Trophoblast cell (in vitro differentiated cells and primary cell): ENCODE measurements around the gene LBH.

ENCODE experiments used
- DNase-seq, 2 donors: peaks; one replicate each; pipeline ENCODE4 v3.0.0-alpha.2; 2016
- H2AFZ ChIP-seq: 2 replicates; pipeline ENCODE4 v1.6.1; 2013; ENCODE audit warnings: low read length, moderate library complexity, mild to moderate bottlenecking; ENCODE audit not compliant: insufficient read depth, poor library complexity
- H2AK5ac ChIP-seq: 2 replicates; pipeline ENCODE4 v1.6.1; 2013; ENCODE audit warnings: mild to moderate bottlenecking, low read length
- H2BK120ac ChIP-seq: 2 replicates; pipeline ENCODE4 v1.6.1; 2013; ENCODE audit warnings: low read length, mild to moderate bottlenecking, moderate library complexity; ENCODE audit not compliant: insufficient read depth, poor library complexity
- H2BK12ac ChIP-seq: 2 replicates; pipeline ENCODE4 v1.6.1; 2013; ENCODE audit warnings: mild to moderate bottlenecking, low read length, moderate library complexity
- H2BK5ac ChIP-seq: 2 replicates; pipeline ENCODE4 v1.6.1; 2013; ENCODE audit warnings: low read length, low read depth, moderate library complexity, mild to moderate bottlenecking; ENCODE audit not compliant: poor library complexity
- H3K14ac ChIP-seq: 2 replicates; pipeline ENCODE4 v1.6.1; 2013; ENCODE audit warnings: mild to moderate bottlenecking, low read length
- H3K18ac ChIP-seq: 2 replicates; pipeline ENCODE4 v1.6.1; 2013; ENCODE audit warnings: mild to moderate bottlenecking, low read length
- H3K23ac ChIP-seq: 2 replicates; pipeline ENCODE4 v1.6.1; 2013; ENCODE audit warnings: low read length
- H3K27ac ChIP-seq: 2 replicates; pipeline ENCODE4 v1.5.1; 2013; ENCODE audit warnings: low read depth, mild to moderate bottlenecking, inconsistent platforms, low read length, moderate library complexity
- H3K27me3 ChIP-seq: 2 replicates; pipeline ENCODE4 v1.6.1; 2013; ENCODE audit warnings: inconsistent platforms, mild to moderate bottlenecking, low read length, moderate library complexity; ENCODE audit not compliant: insufficient read depth
- H3K36me3 ChIP-seq, 2 experiments: 1 replicate in 1 of 2; 2 replicates in 1 of 2; pipeline ENCODE4 v1.6.1; 2013; ENCODE audit warnings: low read length in 2 of 2, mild to moderate bottlenecking in 2 of 2, moderate library complexity in 1 of 2; ENCODE audit not compliant: insufficient read depth in 2 of 2, control insufficient read depth in 1 of 2
- H3K4ac ChIP-seq: 2 replicates; pipeline ENCODE4 v1.6.1; 2013; ENCODE audit warnings: low read depth, mild to moderate bottlenecking, low read length, moderate library complexity
- H3K4me1 ChIP-seq, 2 experiments: 1 replicate in 1 of 2; 2 replicates in 1 of 2; pipeline ENCODE4 v1.6.1; 2013; ENCODE audit warnings: low read length in 2 of 2, mild to moderate bottlenecking in 2 of 2, moderate library complexity in 1 of 2; ENCODE audit not compliant: insufficient read depth in 2 of 2, control insufficient read depth in 1 of 2
- H3K4me2 ChIP-seq: 2 replicates; pipeline ENCODE4 v1.6.1; 2013; ENCODE audit warnings: inconsistent platforms, mild to moderate bottlenecking, low read length, moderate library complexity
- H3K4me3 ChIP-seq: 2 replicates; pipeline ENCODE4 v1.5.1; 2013; ENCODE audit warnings: mild to moderate bottlenecking, low read depth, low read length, inconsistent platforms
- H3K79me1 ChIP-seq: one replicate; pipeline ENCODE4 v1.6.1; 2013; ENCODE audit warnings: low read length
- H3K79me2 ChIP-seq: 2 replicates; pipeline ENCODE4 v1.6.1; 2013; ENCODE audit warnings: low read length, mild to moderate bottlenecking; ENCODE audit not compliant: control insufficient read depth, insufficient read depth, poor library complexity
- H3K9ac ChIP-seq: 2 replicates; pipeline ENCODE4 v1.6.1; 2013; ENCODE audit warnings: mild to moderate bottlenecking, low read length
- H3K9me3 ChIP-seq: 2 replicates; pipeline ENCODE4 v1.6.1; 2013; ENCODE audit warnings: low read depth, mild to moderate bottlenecking, control low read depth, inconsistent platforms, low read length; ENCODE audit not compliant: insufficient read depth
- H4K12ac ChIP-seq: 2 replicates; pipeline ENCODE4 v1.6.1; 2013; ENCODE audit warnings: low read depth, mild to moderate bottlenecking, low read length, moderate library complexity
- H4K8ac ChIP-seq: 2 replicates; pipeline ENCODE4 v1.6.1; 2013; ENCODE audit warnings: low read depth, mild to moderate bottlenecking, low read length, moderate library complexity
- H4K91ac ChIP-seq: one replicate; pipeline ENCODE4 v1.6.1; 2013; ENCODE audit warnings: low read depth, mild to moderate bottlenecking, low read length, moderate library complexity
- WGBS: extraction: QIAGEN DNeasy Blood & Tissue Kit; methylation state at CpG from one replicate; pipeline ENCODE4 v1.1.7; 2013; ENCODE audit warnings: missing lambda C conversion rate; ENCODE audit not compliant: insufficient read length, insufficient coverage; ENCODE audit errors: extremely low coverage; 5-methylcytosine and 5-hydroxymethylcytosine counted together

LBH gene

DNA sequence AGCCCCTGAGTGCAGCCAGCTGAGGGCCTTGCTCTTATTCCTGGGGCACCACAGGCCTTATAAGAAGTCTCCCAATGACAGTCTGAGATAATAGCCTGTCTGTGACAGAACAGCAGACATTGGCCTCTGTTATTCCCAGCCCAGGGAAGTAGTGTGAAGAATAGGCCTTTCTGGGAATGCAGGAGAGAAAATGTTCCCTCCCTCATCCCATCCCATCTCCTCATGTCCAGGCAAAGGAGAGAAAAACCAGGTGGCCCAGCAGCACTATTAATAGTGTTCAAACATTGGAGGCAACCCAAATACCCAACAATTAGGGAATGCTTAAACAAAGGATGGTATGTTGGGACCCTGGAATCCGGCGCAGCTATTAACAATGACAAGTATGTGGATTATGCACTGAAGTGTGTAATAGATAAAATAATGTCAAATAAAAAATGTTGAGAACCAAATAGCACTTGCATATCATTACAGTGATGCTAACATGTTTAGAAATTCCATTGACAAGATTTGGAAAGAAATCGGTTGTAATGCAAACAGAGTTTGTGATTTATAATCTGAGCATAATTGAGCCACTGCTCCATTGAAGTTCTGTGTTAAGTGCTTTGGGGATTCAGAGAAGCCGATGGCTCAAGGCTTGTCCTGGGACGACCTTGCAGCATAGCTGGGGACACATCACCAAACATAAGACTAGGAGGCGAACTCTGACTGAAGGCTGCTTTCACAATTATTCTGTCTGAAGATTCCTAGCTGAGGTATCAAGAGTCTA, 69.3 kb downstream of the LBH start:
- H3K79me2 ChIP-seq = no peaks in the 10 kb centered on the region
- no peak overlapping the region for H3K23ac ChIP-seq
- H4K91ac ChIP-seq = no peak overlapping the region
- H3K27ac ChIP-seq = peak overlapping the region; percentile 48
- H4K8ac ChIP-seq = no peak overlapping the region
- H3K4me1 ChIP-seq = peaks cover 5 to 14% of the 10 kb centered on the region in 2 experiments
- H3K9me3 ChIP-seq = peaks cover 4% of the 10 kb centered on the region
- H3K27me3 ChIP-seq = no peaks in the 10 kb centered on the region
- DNase-seq = no peak
- no peak overlapping the region for H3K4me2 ChIP-seq
- peaks cover 7% of the 10 kb centered on the region for H3K79me1 ChIP-seq
- no peak overlapping the region for H3K14ac ChIP-seq
- H3K36me3 ChIP-seq = no peaks in the 10 kb centered on the region
- H2AFZ ChIP-seq = no peak overlapping the region
- H2BK5ac ChIP-seq = no peak overlapping the region
- no peak overlapping the region for H4K12ac ChIP-seq
- H2AK5ac ChIP-seq = no peak overlapping the region
- WGBS = no CpG with 5 or more reads among the region's 6 CpGs
- H3K4me3 ChIP-seq = no peak overlapping the region
- H2BK12ac ChIP-seq = no peak overlapping the region
- no peak overlapping the region for H3K18ac ChIP-seq
- H3K4ac ChIP-seq = no peak overlapping the region
- H3K9ac ChIP-seq = no peak overlapping the region
- no peak overlapping the region for H2BK120ac ChIP-seq

- no CpG with 5 or more reads among the region's 7 CpGs for WGBS
- H3K23ac ChIP-seq = no peak overlapping the region
- no peak overlapping the region for H3K4me3 ChIP-seq
- H3K18ac ChIP-seq = peak overlapping the region; percentile 15
- H3K4me2 ChIP-seq = no peak overlapping the region
- no peak overlapping the region for H3K9ac ChIP-seq
- peaks cover 4% of the 10 kb centered on the region for H3K9me3 ChIP-seq
- peak overlapping the region; percentile 70 for H2BK12ac ChIP-seq
- H4K8ac ChIP-seq = peak overlapping the region; percentile 25
- H2AK5ac ChIP-seq = peak overlapping the region; percentile 84
- H3K14ac ChIP-seq = no peak overlapping the region
- no peak overlapping the region for H2AFZ ChIP-seq
- H3K36me3 ChIP-seq = no peaks in the 10 kb centered on the region
- peaks cover 7% of the 10 kb centered on the region for H3K79me1 ChIP-seq
- DNase-seq = no peak
- peak overlapping the region; percentile 60 for H4K91ac ChIP-seq
- H3K27me3 ChIP-seq = no peaks in the 10 kb centered on the region
- no peak overlapping the region for H3K4ac ChIP-seq
- peaks cover 5 to 12% of the 10 kb centered on the region in 2 experiments for H3K4me1 ChIP-seq
- H2BK120ac ChIP-seq = peak overlapping the region; percentile 14
- H3K27ac ChIP-seq = no peak overlapping the region
- H4K12ac ChIP-seq = no peak overlapping the region
- no peaks in the 10 kb centered on the region for H3K79me2 ChIP-seq
- no peak overlapping the region for H2BK5ac ChIP-seq
These were observed 70.2 kb downstream of the LBH start for GRCh38 chr2:30301551-30301950.

DNA sequence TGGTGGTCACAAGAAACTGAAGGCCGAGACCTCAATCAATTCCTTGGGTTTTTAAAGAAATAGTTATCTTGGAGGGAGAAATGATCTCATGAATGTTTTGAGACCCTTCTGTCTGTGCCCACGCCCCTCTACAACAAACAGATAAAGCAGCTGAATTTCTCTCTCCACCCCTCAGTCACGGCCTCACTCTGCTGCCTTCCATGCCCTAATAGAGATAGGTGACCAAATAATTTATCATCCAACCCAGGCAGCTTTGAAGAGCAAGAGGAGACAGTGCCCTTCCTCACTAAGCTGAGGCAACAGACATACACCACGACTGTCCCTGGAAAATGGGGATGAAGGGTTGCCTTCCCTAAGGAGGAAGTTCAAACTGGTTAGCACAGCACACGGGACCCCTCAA, 71.2 kb downstream of the LBH start:
- H3K79me2 ChIP-seq = no peaks in the 10 kb centered on the region
- no CpG with 5 or more reads among the region's 5 CpGs for WGBS

DNA sequence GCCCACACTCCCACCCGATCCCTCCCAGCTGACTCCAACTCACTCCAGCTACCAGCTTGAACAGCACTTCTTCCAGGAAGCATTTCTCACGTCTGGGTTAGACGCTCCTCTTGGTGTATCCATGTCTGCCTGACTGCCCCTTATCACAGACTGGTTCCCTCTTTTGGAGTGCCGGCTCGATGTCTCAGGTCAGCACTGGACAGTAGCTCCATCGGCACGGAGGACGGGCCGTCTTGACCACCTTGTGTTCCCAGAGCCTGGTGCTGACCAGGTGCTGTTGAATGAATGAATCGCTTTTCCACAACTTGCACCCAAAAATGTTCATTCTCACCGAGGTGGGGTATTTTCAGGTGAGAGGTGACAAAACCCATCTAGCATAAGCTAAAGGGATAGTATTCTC, 71.8 kb downstream of the LBH start:
- no CpG with 5 or more reads among the region's 11 CpGs for WGBS
- DNase-seq = no peak

More for the DNA sequence above, 71.2 kb downstream of the LBH start:
- H2BK120ac ChIP-seq = no peak overlapping the region
- H3K9me3 ChIP-seq = peaks cover 4% of the 10 kb centered on the region
- H2BK12ac ChIP-seq = no peak overlapping the region
- H3K4me2 ChIP-seq = no peak overlapping the region
- H3K79me1 ChIP-seq = peaks cover 7% of the 10 kb centered on the region
- no peak for DNase-seq
- H4K12ac ChIP-seq = no peak overlapping the region
- H3K27me3 ChIP-seq = no peaks in the 10 kb centered on the region
- no peak overlapping the region for H3K14ac ChIP-seq
- H3K18ac ChIP-seq = no peak overlapping the region
- H3K9ac ChIP-seq = no peak overlapping the region
- no peak overlapping the region for H3K4me3 ChIP-seq
- H3K4me1 ChIP-seq = peaks cover 5 to 12% of the 10 kb centered on the region in 2 experiments
- no peak overlapping the region for H3K23ac ChIP-seq
- no peak overlapping the region for H3K27ac ChIP-seq
- no peaks in the 10 kb centered on the region for H3K36me3 ChIP-seq
- no peak overlapping the region for H2AK5ac ChIP-seq
- H4K91ac ChIP-seq = no peak overlapping the region
- H2BK5ac ChIP-seq = no peak overlapping the region
- no peak overlapping the region for H2AFZ ChIP-seq
- no peak overlapping the region for H3K4ac ChIP-seq
- no peak overlapping the region for H4K8ac ChIP-seq

More for the DNA sequence above, 71.8 kb downstream of the LBH start:
- H3K27ac ChIP-seq = no peak overlapping the region
- H3K4ac ChIP-seq = no peak overlapping the region
- H3K14ac ChIP-seq = no peak overlapping the region
- no peaks in the 10 kb centered on the region for H3K36me3 ChIP-seq
- no peak overlapping the region for H2BK12ac ChIP-seq
- no peak overlapping the region for H2BK120ac ChIP-seq
- H3K79me1 ChIP-seq = peaks cover 7% of the 10 kb centered on the region
- peaks cover 5 to 12% of the 10 kb centered on the region in 2 experiments for H3K4me1 ChIP-seq
- H3K9ac ChIP-seq = no peak overlapping the region
- no peak overlapping the region for H2AK5ac ChIP-seq
- H3K4me3 ChIP-seq = no peak overlapping the region
- H4K8ac ChIP-seq = no peak overlapping the region
- no peak overlapping the region for H2AFZ ChIP-seq
- no peak overlapping the region for H4K12ac ChIP-seq
- no peaks in the 10 kb centered on the region for H3K27me3 ChIP-seq
- H3K4me2 ChIP-seq = no peak overlapping the region
- no peaks in the 10 kb centered on the region for H3K79me2 ChIP-seq
- H4K91ac ChIP-seq = no peak overlapping the region
- H3K18ac ChIP-seq = no peak overlapping the region
- peaks cover 4% of the 10 kb centered on the region for H3K9me3 ChIP-seq
- no peak overlapping the region for H3K23ac ChIP-seq
- no peak overlapping the region for H2BK5ac ChIP-seq
